Ovary (tissue), 3 donors: Measurements from ENCODE around the gene ZNRD2.

Source experiments
- CTCF ChIP-seq, 3 donors: fragments of 450-650 bp in 2 of 3; fragments of 200-600 bp in 1 of 3; IDR thresholded peaks; one replicate each; pipeline versions ENCODE4 v1.5.1 to v1.8.0; 2016 to 2022; ENCODE audit warnings: antibody characterized with exemption in 3 of 3, mild to moderate bottlenecking in 1 of 3
- EP300 ChIP-seq: sonication (generic); formaldehyde crosslinking; IDR thresholded peaks from one replicate; pipeline ENCODE4 v1.6.1; 2017; ENCODE audit warnings: antibody characterized with exemption
- POLR2A ChIP-seq: fragments of 450-650 bp; IDR thresholded peaks from one replicate; pipeline ENCODE4 v1.6.1; 2017; ENCODE audit warnings: antibody characterized with exemption, mild to moderate bottlenecking, moderate library complexity
- donor health status: DM: no; HTN: no; CAD: no.

GRCh38 chr11:65615229-65615949 lies 45.1 kb downstream of the ZNRD2 start, which contains the start of gene PCNX3:
- TF ChIP-seq CTCF (IDR thresholded peaks at IDR 0.05) (no peak), POLR2A (peak; percentile 18), EP300 (peak; percentile 83)
